NCI-H2196 treated with DMSO at 0.1 percent for 48 hours (cell line): ENCODE data around the gene PRR15L.
"Not testable (repeated sequence)": the region's sequence is repeated elsewhere in the genome, so short reads cannot be mapped to it uniquely, and the experiment has no call there.

Experiments
- DNase-seq: peaks from one replicate; lab custom pipeline; 2025; ENCODE audit not compliant: unreplicated experiment; lab: John Stamatoyannopoulos, UW

PRR15L gene, protein sequence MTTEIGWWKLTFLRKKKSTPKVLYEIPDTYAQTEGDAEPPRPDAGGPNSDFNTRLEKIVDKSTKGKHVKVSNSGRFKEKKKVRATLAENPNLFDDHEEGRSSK

DNA sequence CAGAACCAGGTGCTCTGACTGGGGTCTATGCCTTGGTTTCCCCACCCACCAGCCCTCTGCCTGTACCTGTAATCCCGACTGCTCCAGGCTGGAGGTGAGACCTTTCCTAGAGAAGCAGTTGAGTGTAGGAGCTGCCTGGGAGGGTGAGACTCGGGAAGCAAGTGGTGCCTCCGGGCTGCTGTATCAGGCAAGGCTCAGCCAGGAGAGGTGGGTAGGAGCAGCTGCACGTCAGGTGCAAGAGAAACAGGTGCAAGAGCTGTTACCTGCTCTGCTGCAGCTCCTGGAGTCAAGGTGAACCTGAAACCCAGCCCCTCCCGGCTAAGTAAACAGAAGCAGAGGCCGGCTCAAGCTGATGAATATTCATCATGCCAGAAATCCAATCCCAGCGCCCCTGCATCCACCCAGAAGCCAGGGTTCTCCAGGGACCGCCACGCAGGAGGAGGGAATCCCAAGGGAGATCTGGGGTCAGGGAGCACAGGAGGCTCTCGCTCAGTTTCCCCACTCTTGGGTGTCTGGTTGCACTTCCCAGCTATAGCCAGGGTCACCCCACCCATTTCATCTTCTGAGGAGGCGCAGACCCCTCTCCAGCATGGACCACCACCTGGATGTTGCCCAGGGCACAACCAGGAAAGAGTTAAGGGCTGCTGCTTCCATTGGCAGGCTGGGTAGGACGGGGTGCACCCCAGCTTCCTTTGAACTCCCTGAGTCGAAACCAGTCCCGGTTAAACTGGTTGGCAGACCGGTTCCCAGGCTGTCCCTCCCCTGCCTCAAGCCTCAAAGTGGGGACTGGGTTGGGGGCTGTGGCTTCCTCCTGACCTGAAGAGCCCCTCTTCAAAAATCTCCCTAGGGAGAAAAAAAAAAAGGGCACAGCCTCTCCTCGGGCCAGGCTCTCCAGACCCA lies at the start of gene PRR15L:
TSS of gene PRR15L (minus strand) at position 293 of the 900 bp plus-strand sequence. CDS start 4,649 bp downstream, outside the sequence.
- peak; percentile 88 for DNase-seq

DNA sequence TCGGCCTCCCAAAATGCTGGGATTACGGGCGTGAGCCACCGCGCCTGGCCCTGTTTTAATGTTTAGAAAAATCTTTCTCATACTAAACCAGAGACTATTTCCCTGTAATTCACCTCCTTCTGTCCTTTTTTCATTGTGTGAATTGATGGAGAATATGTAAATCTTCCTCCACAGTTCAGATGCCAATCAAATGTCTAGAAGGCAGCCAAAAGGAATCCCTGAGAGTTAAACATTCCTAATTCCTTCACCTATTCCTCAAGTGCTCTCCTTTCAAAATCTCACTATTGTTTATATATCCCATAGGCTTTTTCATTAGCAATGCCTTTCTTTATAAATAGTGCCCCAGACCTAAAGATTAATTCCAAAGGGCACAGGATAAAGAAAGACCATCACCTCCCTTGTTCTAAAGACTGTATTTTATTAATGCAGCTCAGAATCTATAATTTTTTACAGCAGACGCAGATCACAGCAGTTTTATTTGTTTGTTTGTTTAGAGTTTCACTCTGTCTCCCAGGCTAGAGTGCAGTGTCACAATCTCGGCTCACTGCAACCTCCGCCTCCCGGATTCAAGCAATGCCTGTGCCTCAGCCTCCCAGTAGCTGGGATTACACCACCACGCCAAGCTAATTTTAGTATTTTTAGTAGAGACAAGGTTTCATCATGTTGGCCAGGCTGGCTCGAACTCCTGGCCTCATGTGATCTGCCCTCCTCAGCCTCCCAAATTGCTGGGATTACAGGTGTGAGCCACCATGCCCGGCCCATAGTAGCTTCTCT lies 49.4 kb upstream of the PRR15L start:
- DNase-seq: no peak

DNA sequence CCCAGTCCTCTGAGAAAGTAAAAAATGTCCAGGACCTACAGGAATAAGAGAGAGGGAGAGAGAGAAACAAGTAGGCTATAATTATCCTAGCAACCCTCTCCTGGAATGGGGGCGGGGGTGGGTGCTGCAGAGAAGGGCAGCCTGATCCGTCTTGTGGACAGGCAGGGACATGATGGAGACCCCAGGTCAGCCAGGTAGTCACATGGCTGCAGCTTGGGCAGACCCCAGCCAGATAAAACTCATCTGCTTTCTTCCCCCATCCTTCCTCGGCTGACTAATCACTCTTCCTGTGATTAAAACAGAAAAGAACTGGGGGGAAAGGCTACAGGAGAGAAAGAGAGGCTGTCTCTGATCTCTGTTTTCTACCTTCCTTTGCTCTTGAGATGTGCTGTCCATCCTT lies 47.3 kb upstream of the PRR15L start:
- no peak for DNase-seq

- DNase-seq: no peak
Observed at GRCh38 chr17:48003417-48004151, 45.9 kb upstream of the PRR15L start.

- no peak for DNase-seq
Observed at GRCh38 chr17:48002916-48003416, 45.3 kb upstream of the PRR15L start.

- DNase-seq: no peak
Observed at GRCh38 chr17:48002266-48002915, 44.7 kb upstream of the PRR15L start.

DNA sequence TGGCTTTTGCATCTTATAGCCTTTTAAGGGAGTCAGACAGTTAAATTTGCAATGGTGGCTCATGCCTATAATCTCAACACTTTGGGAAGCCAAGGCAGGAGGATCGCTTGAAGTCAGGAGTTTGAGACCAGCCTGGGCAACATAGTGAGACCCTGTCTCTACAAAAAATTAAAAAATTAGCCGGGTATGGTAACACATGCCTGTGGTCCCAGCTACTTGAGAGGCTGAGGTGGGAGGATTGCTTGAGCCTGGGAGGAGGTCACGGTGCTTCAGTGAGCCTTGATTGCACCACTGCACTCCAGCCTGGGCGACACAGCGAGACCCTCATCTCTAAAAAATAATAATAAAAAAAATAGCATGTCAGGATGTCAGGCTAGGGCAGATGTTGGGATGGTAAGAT lies 44.0 kb upstream of the PRR15L start:
- not testable (repeated sequence) for DNase-seq

- no peak for DNase-seq
Observed at GRCh38 chr17:48001197-48001596, 43.5 kb upstream of the PRR15L start.

DNA sequence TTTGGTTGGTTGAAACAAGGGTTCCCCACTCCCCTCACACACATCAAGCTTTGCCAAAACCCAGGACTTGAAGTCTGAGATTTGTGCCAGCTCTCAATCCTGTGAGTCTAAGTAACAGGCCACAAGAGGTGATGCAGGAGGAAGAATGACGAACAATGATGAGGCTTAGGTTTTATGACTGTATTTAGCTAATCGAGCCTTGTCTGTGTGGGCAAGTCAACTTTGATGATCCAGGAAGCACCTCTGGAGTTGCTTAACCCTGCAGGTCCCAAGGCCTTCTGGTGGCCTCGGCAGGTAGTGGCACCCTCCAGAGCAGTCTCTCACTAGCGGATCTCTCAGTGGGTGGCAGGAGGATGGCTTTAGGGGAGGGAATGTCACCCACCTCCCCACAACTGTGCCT lies 41.9 kb upstream of the PRR15L start:
- no peak for DNase-seq

DNA sequence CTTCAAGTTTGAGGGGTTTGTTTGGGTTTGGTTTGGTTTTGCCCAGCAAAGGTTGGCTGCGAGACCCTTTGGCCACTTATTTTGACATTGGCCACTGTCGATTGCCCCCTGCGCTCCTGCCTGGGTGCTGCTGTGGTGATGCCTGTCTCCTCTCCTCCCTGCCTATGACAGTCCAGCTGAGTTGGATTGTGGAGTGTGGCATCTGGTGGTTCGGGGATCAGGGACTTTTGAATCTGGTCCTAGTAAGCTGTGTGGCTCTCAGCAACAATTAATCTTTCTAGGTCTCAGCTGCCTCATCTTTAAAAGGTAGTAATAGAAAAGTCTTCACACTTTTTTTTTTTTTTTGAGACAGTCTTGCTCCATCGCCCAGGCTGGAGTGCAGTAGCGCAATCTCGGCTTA lies 40.4 kb upstream of the PRR15L start:
- no peak for DNase-seq

DNA sequence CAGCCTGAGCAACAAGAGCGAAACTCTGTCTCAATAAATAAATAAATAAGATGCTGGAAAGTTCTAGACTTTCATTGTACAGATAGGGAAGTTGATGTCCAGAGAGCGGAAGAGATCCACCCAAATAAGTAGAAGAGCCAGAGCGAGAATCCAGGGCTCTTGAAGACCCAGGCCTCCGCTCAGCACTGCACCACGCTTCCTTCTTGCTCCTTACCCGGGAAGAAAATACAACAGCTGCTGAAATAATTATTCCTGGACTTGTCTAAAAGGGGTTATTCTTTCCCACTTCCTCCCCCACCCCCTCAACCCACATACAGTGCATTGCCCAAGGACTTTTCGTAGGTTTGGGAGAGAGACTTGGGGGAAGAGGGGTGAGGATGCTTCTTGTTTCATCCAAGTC lies 39.9 kb upstream of the PRR15L start:
- DNase-seq: no peak

GRCh38 chr17:47996201-47996600 lies 38.5 kb upstream of the PRR15L start:
- DNase-seq: no peak

GRCh38 chr17:47995241-47995935 lies 37.7 kb upstream of the PRR15L start:
- no peak for DNase-seq

DNA sequence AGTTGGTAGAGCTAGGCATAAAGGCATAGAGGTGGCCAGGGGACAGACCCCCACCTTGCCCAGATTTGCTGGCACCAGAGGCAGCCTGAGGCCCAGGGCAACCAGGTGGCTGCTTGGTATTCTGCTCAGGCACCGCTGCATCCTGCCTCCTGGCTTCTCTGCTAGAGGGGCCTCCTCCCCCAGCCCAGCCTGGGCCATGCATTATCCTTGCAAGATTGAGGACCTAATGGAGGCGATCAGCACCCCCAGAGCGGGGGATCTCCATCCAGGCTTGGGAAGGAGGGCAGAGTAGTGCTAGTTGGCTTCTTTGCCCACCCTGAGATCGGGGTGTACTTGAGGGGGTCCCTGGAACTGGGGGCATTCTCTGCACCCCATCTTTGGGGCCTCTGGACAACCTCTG lies 37.0 kb upstream of the PRR15L start:
- DNase-seq: no peak

GRCh38 chr17:47993964-47994363 lies 36.3 kb upstream of the PRR15L start:
- DNase-seq: no peak

DNA sequence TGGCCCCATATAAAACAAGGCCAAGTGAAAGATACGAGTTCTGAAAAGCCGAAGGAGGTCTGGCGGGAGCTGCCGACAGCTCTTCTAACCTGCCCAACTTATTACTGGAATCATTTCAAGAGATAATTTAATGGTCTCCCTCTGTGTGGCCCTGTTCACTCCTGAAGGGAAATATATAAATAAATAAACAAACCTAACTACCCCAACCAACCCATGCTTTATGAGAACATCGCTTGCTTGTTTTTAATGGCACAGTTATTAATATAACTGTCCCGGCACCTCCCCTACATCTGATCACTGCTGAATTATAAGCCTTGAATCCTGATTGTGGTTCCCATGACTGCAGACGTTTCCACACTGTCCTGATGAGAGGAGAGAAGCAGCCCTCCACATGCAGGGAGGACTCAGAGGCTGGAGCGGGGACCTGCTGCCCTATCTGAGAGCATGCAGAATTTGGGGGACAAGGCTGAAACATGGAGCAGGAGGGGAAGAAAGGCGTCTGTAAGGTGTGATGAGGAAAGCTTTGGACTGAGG lies 35.4 kb upstream of the PRR15L start:
- no peak for DNase-seq

DNA sequence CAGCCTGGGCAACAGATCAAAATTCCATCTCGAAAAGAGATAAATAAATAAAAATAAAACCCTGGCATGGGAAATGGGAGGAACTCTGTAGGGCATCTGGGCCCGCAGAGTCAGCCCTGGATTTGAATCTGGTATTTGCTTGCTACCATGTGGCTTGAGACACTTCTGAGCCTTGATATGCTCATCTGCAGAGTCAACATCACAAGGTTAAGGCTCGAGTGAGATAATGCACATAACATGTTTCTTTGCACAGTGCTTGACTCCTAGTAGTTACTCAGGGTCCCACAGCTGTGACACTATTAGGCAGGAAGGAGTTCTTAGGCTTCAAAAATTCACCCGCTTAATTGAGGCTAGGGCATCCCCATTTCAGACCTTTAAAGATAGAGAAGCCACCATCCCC lies 34.5 kb upstream of the PRR15L start:
- DNase-seq: no peak

GRCh38 chr17:47990962-47991731 lies 33.5 kb upstream of the PRR15L start:
- no peak for DNase-seq

DNA sequence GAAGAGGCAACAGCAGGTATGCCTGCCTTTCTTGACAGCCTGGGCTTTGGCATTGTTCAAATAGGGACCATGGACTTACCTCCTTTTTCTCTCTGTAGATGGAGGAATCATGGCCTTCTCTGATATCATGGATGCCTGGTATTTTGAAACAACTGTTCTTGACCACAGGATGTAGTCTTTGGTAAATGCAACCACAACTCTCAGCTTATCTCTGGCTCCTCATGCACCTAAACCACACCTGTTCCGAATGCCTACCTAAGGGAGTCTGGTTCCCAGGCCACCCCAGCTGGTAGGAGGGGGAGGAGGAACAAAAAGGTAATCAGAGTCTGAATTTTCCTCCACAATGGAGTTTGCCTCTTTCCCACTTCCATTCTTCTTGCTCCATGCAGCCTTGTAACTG lies 32.0 kb upstream of the PRR15L start:
- no peak for DNase-seq
